H1 (cell line): ENCODE data around the gene DCUN1D2. TPM values are rescaled to one million over a fixed set of nuclear protein-coding genes. Genes with fewer than 3 reads are reported as not detected.
"Not testable (repeated sequence)": the region's sequence is repeated elsewhere in the genome, so short reads cannot be mapped to it uniquely, and the experiment has no call there.

ENCODE experiments used
- CTCF ChIA-PET: fragments of 300-600 bp; sonication (Branson Sonifier 250); formaldehyde crosslinking; loops from one replicate; lab custom pipeline; 2021; ENCODE audit not compliant: partially characterized antibody; lab: Charles Lee
- POLR2A ChIA-PET: fragments of 300-600 bp; sonication (Branson Sonifier 250); formaldehyde crosslinking; loops from one replicate; lab custom pipeline; 2021; ENCODE audit warnings: inconsistent platforms; ENCODE audit not compliant: partially characterized antibody; lab: Charles Lee
- DNase-seq, 2 experiments: peaks; one replicate each; pipeline versions ENCODE4 v3.0.0 to v3.0.0-alpha.2; 2010 to 2022; ENCODE audit warnings: low spot score in 2 of 2, low read depth in 1 of 2, mixed read lengths in 1 of 2
- FAIRE-seq: peaks from 2 replicates; lab custom pipeline; 2011; peaks lifted over from hg19 to GRCh38; lab: Jason Lieb, UNC
- H2AFZ ChIP-seq: 2 replicates; pipeline ENCODE4 v1.8.1; 2012; ENCODE audit warnings: low read length, inconsistent platforms
- H2AK5ac ChIP-seq: 2 replicates; pipeline ENCODE4 v1.6.1; 2013; ENCODE audit warnings: low read depth, low read length
- H2BK120ac ChIP-seq: replicated peaks from 2 replicates; pipeline ENCODE3; 2013; ENCODE audit warnings: low read depth, low read length, inconsistent platforms
- H2BK12ac ChIP-seq: 2 replicates; pipeline ENCODE4 v1.6.1; 2013; ENCODE audit warnings: low read depth, low read length
- H2BK15ac ChIP-seq: 2 replicates; pipeline ENCODE4 v1.6.1; 2013; ENCODE audit warnings: low read length
- H2BK20ac ChIP-seq: 2 replicates; pipeline ENCODE4 v1.6.1; 2013; ENCODE audit warnings: low read length
- H2BK5ac ChIP-seq: 2 replicates; pipeline ENCODE4 v1.6.1; 2013; ENCODE audit warnings: low read depth, low read length
- H3K14ac ChIP-seq: 2 replicates; pipeline ENCODE4 v1.6.1; 2013; ENCODE audit warnings: inconsistent platforms; ENCODE audit not compliant: insufficient read length
- H3K18ac ChIP-seq: 2 replicates; pipeline ENCODE4 v1.6.1; 2013; ENCODE audit warnings: low read length; ENCODE audit errors: extremely low read depth
- H3K23ac ChIP-seq: 2 replicates; pipeline ENCODE4 v1.6.1; 2013; ENCODE audit warnings: inconsistent platforms; ENCODE audit not compliant: insufficient read length
- H3K23me2 ChIP-seq: 2 replicates; pipeline ENCODE4 v1.6.1; 2013; ENCODE audit warnings: low read depth, low read length
- H3K27ac ChIP-seq: 2 replicates; pipeline ENCODE4 v1.6.1; 2011; ENCODE audit warnings: low read depth, low read length, inconsistent platforms
- H3K27me3 ChIP-seq, 4 experiments: replicated peaks in 1 of 4; 1 replicate in 1 of 4; 2 replicates in 3 of 4; pipeline versions ENCODE4 v1.6.1 to v1.8.1; 2011 to 2013; ENCODE audit warnings: low read length in 3 of 4, mild to moderate bottlenecking in 3 of 4, inconsistent platforms in 2 of 4, mixed read lengths in 2 of 4, moderate library complexity in 1 of 4; ENCODE audit not compliant: control insufficient read depth in 3 of 4, insufficient read depth in 3 of 4; ENCODE audit errors: extremely low read depth in 1 of 4
- H3K36me3 ChIP-seq, 4 experiments: 2 replicates each; pipeline versions ENCODE4 v1.6.1 to v1.8.1; 2011 to 2013; ENCODE audit warnings: mild to moderate bottlenecking in 4 of 4, low read length in 3 of 4, moderate library complexity in 2 of 4, control low read depth in 1 of 4, inconsistent platforms in 1 of 4; ENCODE audit not compliant: insufficient read depth in 4 of 4, control insufficient read depth in 2 of 4
- H3K4ac ChIP-seq: replicated peaks from 2 replicates; pipeline ENCODE3; 2013; ENCODE audit warnings: low read length, low read depth, mixed read lengths, inconsistent platforms; ENCODE audit not compliant: insufficient read length
- H3K4me1 ChIP-seq, 4 experiments: replicated peaks in 1 of 4; 1 replicate in 1 of 4; 2 replicates in 3 of 4; pipeline versions ENCODE4 v1.6.1 to v1.8.1; 2011 to 2013; ENCODE audit warnings: low read length in 3 of 4, inconsistent platforms in 2 of 4, mixed read lengths in 1 of 4; ENCODE audit not compliant: insufficient read depth in 4 of 4, control insufficient read depth in 3 of 4
- H3K4me2 ChIP-seq, 2 experiments: 2 replicates each; pipeline versions ENCODE4 v1.6.1 to v1.8.1; 2011 to 2013; ENCODE audit warnings: low read depth in 2 of 2, low read length in 2 of 2, control low read depth in 1 of 2, inconsistent platforms in 1 of 2, mild to moderate bottlenecking in 1 of 2; ENCODE audit not compliant: insufficient read depth in 1 of 2
- H3K4me3 ChIP-seq, 4 experiments: fragments of 200-600, 300-600 bp in 1 of 4; sonication (generic), shearing (Covaris generic), sonication (Bioruptor Twin) in 1 of 4; 2 replicates each; pipeline versions ENCODE4 v1.5.1 to v1.8.1; 2011 to 2016; ENCODE audit warnings: low read length in 4 of 4, low read depth in 3 of 4, control low read depth in 2 of 4, inconsistent platforms in 2 of 4, mild to moderate bottlenecking in 2 of 4, mixed read lengths in 1 of 4, moderate library complexity in 1 of 4; ENCODE audit not compliant: insufficient read depth in 2 of 4; ENCODE audit errors: extremely low read depth in 1 of 4
- H3K56ac ChIP-seq: replicated peaks from 2 replicates; pipeline ENCODE3; 2013; ENCODE audit warnings: low read depth, mild to moderate bottlenecking, mixed read lengths, low read length, inconsistent platforms; ENCODE audit not compliant: insufficient read length
- H3K79me1 ChIP-seq: 2 replicates; pipeline ENCODE4 v1.6.1; 2013; ENCODE audit warnings: low read depth, low read length, control low read depth
- H3K79me2 ChIP-seq, 2 experiments: 2 replicates each; pipeline versions ENCODE4 v1.6.1 to v1.8.1; 2012 to 2013; ENCODE audit warnings: low read length in 2 of 2, mild to moderate bottlenecking in 2 of 2, inconsistent platforms in 1 of 2; ENCODE audit not compliant: insufficient read depth in 2 of 2, control insufficient read depth in 1 of 2
- H3K9ac ChIP-seq, 4 experiments: replicated peaks in 1 of 4; 1 replicate in 1 of 4; 2 replicates in 3 of 4; pipeline versions ENCODE4 v1.6.1 to v1.8.1; 2011 to 2013; ENCODE audit warnings: low read depth in 3 of 4, low read length in 3 of 4, control low read depth in 2 of 4, mild to moderate bottlenecking in 2 of 4, moderate library complexity in 2 of 4, inconsistent platforms in 1 of 4; ENCODE audit errors: extremely low read depth in 1 of 4
- H3K9me3 ChIP-seq, 2 experiments: 2 replicates each; pipeline versions ENCODE4 v1.6.1 to v1.8.1; 2012 to 2013; ENCODE audit warnings: mild to moderate bottlenecking in 2 of 2, moderate library complexity in 2 of 2, control low read depth in 1 of 2, inconsistent platforms in 1 of 2, low read depth in 1 of 2, low read length in 1 of 2, mixed read lengths in 1 of 2; ENCODE audit not compliant: insufficient read depth in 2 of 2
- H4K20me1 ChIP-seq, 2 experiments: replicated peaks in 1 of 2; 2 replicates each; pipeline versions ENCODE3 to v1.8.1; 2011 to 2013; ENCODE audit warnings: inconsistent platforms in 2 of 2, low read length in 2 of 2, mild to moderate bottlenecking in 1 of 2; ENCODE audit not compliant: insufficient read depth in 2 of 2, control insufficient read depth in 1 of 2
- H4K5ac ChIP-seq: 2 replicates; pipeline ENCODE4 v1.6.1; 2013; ENCODE audit warnings: low read length, low read depth, mixed read lengths, inconsistent platforms; ENCODE audit not compliant: insufficient read length
- H4K8ac ChIP-seq: 2 replicates; pipeline ENCODE4 v1.8.0; 2013; ENCODE audit warnings: mild to moderate bottlenecking, moderate library complexity, low read length, inconsistent platforms; ENCODE audit not compliant: insufficient read depth; ENCODE audit errors: extremely low read depth
- H4K91ac ChIP-seq: replicated peaks from 2 replicates; pipeline ENCODE3; 2013; ENCODE audit warnings: low read length, mixed read lengths, inconsistent platforms; ENCODE audit not compliant: insufficient read length
- WGBS, 2 experiments: shearing (Covaris generic) in 1 of 2; methylation state at CpG; one replicate each; pipeline versions ENCODE4 v1.1.6 to v1.1.7; 2013 to 2015; ENCODE audit warnings: low lambda C conversion rate in 2 of 2, mixed read lengths in 2 of 2, inconsistent platforms in 1 of 2, low coverage in 1 of 2, missing lambda C conversion rate in 1 of 2; ENCODE audit not compliant: insufficient replicate concordance in 2 of 2, insufficient coverage in 1 of 2, insufficient read length in 1 of 2; ENCODE audit errors: extremely low coverage in 1 of 2, missing lambda C conversion rate in 1 of 2; 5-methylcytosine and 5-hydroxymethylcytosine counted together
- polyA plus RNA-seq, 7 experiments: library from polyadenylated mRNA; depleted of rRNA in 3 of 7; stranded (reverse) in 5 of 7; unstranded in 2 of 7; fragments of >200 nt in 5 of 7; fragments of 200-250 nt in 2 of 7; gene quantifications; 1 replicate in 5 of 7; 2 replicates in 1 of 7; 4 replicates in 1 of 7; pipeline versions ENCODE4 v1.2.1 to v1.2.3, GENCODE V29; 2011 to 2013; ENCODE audit warnings: missing spikeins in 2 of 7, mixed read lengths in 2 of 7
- total RNA-seq: library from RNA; stranded (reverse); fragmentation: NEBNext Ultra II Directional; extraction: Animal tissue kit (Norgen Biotek cat#: 25700); gene quantifications from 2 replicates; pipeline ENCODE4 v1.2.1, GENCODE V29; 2021

Gene DCUN1D2
- total and polyA plus RNA-seq, 2 of the 8 experiments (the other 6 are each of a cell fraction or from before 2014, with no cell fraction given) = 19.5 to 35.3 TPM

- POLR2A ChIA-PET = interaction anchor here (0.6 kb wide), 1 partner anchor 33 kb away, joined by 4 read pairs; no protein-coding TSS in a partner anchor
Observed at GRCh38 chr13:113470635-113471163, 19.8 kb downstream of the DCUN1D2 start.

More at GRCh38 chr13:113470635-113471163, 19.8 kb downstream of the DCUN1D2 start:
- H3K4me2 ChIP-seq, CTCF ChIA-PET, H3K27ac ChIP-seq, H2BK12ac ChIP-seq, H3K23me2 ChIP-seq, H4K8ac ChIP-seq, FAIRE-seq, H3K27me3 ChIP-seq, H2AK5ac ChIP-seq, H3K9ac ChIP-seq, H4K91ac ChIP-seq, H4K5ac ChIP-seq, H3K4me3 ChIP-seq, H2BK120ac ChIP-seq, H3K4ac ChIP-seq, H3K23ac ChIP-seq, H3K9me3 ChIP-seq, DNase-seq, H3K56ac ChIP-seq, H3K18ac ChIP-seq, H2BK5ac ChIP-seq, H2AFZ ChIP-seq, H2BK15ac ChIP-seq, H3K79me1 ChIP-seq, H3K14ac ChIP-seq, H2BK20ac ChIP-seq: not testable (repeated sequence)
- Histone ChIP-seq H4K20me1 (peaks cover 7 to 17% of the 10 kb centered on the region in 2 experiments), H3K4me1 (peaks cover 0 to 15% (median 5%) of the 10 kb centered on the region in 4 experiments; a peak in 6 of 7 replicates), H3K36me3 (peaks cover 2 to 44% (median 16%) of the 10 kb centered on the region in 4 experiments; a peak in 6 of 8 replicates), H3K79me2 (peaks cover 0 to 23% of the 10 kb centered on the region in 2 experiments; a peak in 2 of 4 replicates)
- 81% methylated on average over 2 of the region's 4 CpGs; no CpG with 5 or more reads in 1 of the 2 experiments for WGBS, 2 experiments
